ENCODE data around the gene CD2. TPM values are rescaled to one million over a fixed set of nuclear protein-coding genes. Genes with fewer than 3 reads are reported as not detected.

Gene CD2
- total RNA-seq, 1 donor from 2014 or later = not detected

- TF ChIP-seq CTCF (IDR thresholded peaks at IDR 0.05; ENCODE audit: insufficient read depth, low read length, severe bottlenecking) = no peak
- peak; percentile 48 for DNase-seq (ENCODE audit: low read depth)
Measured at GRCh38 chr1:116777831-116778830, 23.9 kb downstream of the CD2 start.

GRCh38 chr1:116781034-116781433, 26.8 kb downstream of the CD2 start:
- no peaks in the 10 kb centered on the region for H3K36me3 ChIP-seq (ENCODE audit: control insufficient read depth, insufficient read depth, low read length)
- FAIRE-seq (no peak), DNase-seq (ENCODE audit: low read depth) (no peak)
- H3K4me3 ChIP-seq (ENCODE audit: low read depth, low read length) = no peak overlapping the region
- TF ChIP-seq CTCF (IDR thresholded peaks at IDR 0.05; ENCODE audit: insufficient read depth, low read length, severe bottlenecking) = no peak
- H3K27me3 ChIP-seq (ENCODE audit: control insufficient read depth, insufficient read depth, low read length) = no peaks in the 10 kb centered on the region

More at GRCh38 chr1:116777831-116778830, 23.9 kb downstream of the CD2 start:
- FAIRE-seq = no peak
- H3K27me3 ChIP-seq (ENCODE audit: control insufficient read depth, insufficient read depth, low read length) = no peaks in the 10 kb centered on the region
- H3K36me3 ChIP-seq (ENCODE audit: control insufficient read depth, insufficient read depth, low read length) = no peaks in the 10 kb centered on the region
- no peak overlapping the region for H3K4me3 ChIP-seq (ENCODE audit: low read depth, low read length)

GRCh38 chr1:116785006-116785405, 30.8 kb downstream of the CD2 start:
- no peak for DNase-seq (ENCODE audit: low read depth)
- TF ChIP-seq CTCF (IDR thresholded peaks at IDR 0.05; ENCODE audit: insufficient read depth, low read length, severe bottlenecking) = no peak
- H3K27me3 ChIP-seq (ENCODE audit: control insufficient read depth, insufficient read depth, low read length) = no peaks in the 10 kb centered on the region
- no peak for FAIRE-seq
- no peak overlapping the region for H3K4me3 ChIP-seq (ENCODE audit: low read depth, low read length)
- H3K36me3 ChIP-seq (ENCODE audit: control insufficient read depth, insufficient read depth, low read length) = no peaks in the 10 kb centered on the region

GRCh38 chr1:116786049-116786448, 31.8 kb downstream of the CD2 start:
- DNase-seq (ENCODE audit: low read depth) (no peak), FAIRE-seq (no peak)
- TF ChIP-seq CTCF (IDR thresholded peaks at IDR 0.05; ENCODE audit: insufficient read depth, low read length, severe bottlenecking) = no peak
- Histone ChIP-seq H3K4me3 (ENCODE audit: low read depth, low read length) (no peak overlapping the region), H3K36me3 (ENCODE audit: control insufficient read depth, insufficient read depth, low read length) (no peaks in the 10 kb centered on the region), H3K27me3 (ENCODE audit: control insufficient read depth, insufficient read depth, low read length) (no peaks in the 10 kb centered on the region)

GRCh38 chr1:116791727-116792126, 37.5 kb downstream of the CD2 start:
- H3K36me3 ChIP-seq (ENCODE audit: control insufficient read depth, insufficient read depth, low read length) = no peaks in the 10 kb centered on the region
- no peak for TF ChIP-seq CTCF (IDR thresholded peaks at IDR 0.05; ENCODE audit: insufficient read depth, low read length, severe bottlenecking)
- H3K27me3 ChIP-seq (ENCODE audit: control insufficient read depth, insufficient read depth, low read length) = no peaks in the 10 kb centered on the region
- FAIRE-seq = no peak
- DNase-seq (ENCODE audit: low read depth) = no peak
- no peak overlapping the region for H3K4me3 ChIP-seq (ENCODE audit: low read depth, low read length)

Measured in bronchial epithelial cell (primary cell).